Measurements from ENCODE around the gene TBXAS1.
A peak's percentile ranks its signal among the peaks of the same experiment; 100 is the strongest.
"Not testable (repeated sequence)": the region's sequence is repeated elsewhere in the genome, so short reads cannot be mapped to it uniquely, and the experiment has no call there.

Gene TBXAS1

GRCh38 chr7:139827042-139827441 is 2.0 kb upstream of the TBXAS1 start:
- no peak overlapping the region for H3K4me3 ChIP-seq (ENCODE audit: low read depth in 1 of 2, low read length in 2 of 2)
- H3K36me3 ChIP-seq (ENCODE audit: control insufficient read depth in 1 of 2, insufficient read depth in 2 of 2, low read length in 2 of 2), result no peaks in the 10 kb centered on the region
- no peaks in the 10 kb centered on the region for H3K4me1 ChIP-seq (ENCODE audit: control insufficient read depth in 1 of 2, insufficient read depth in 2 of 2, low read length in 2 of 2)
- no peaks in the 10 kb centered on the region for H3K27me3 ChIP-seq (ENCODE audit: low read depth, low read length)
- no peaks in the 10 kb centered on the region for H3K9me3 ChIP-seq (ENCODE audit: control insufficient read depth in 1 of 2, low read length in 2 of 2)
- H3K27ac ChIP-seq (ENCODE audit: low read length), result no peak overlapping the region

GRCh38 chr7:139828446-139828845 is 618 bp upstream of the TBXAS1 start:
- Histone ChIP-seq H3K27me3 (ENCODE audit: low read depth, low read length) (no peaks in the 10 kb centered on the region), H3K4me1 (ENCODE audit: control insufficient read depth in 1 of 2, insufficient read depth in 2 of 2, low read length in 2 of 2) (no peaks in the 10 kb centered on the region), H3K9me3 (ENCODE audit: control insufficient read depth in 1 of 2, low read length in 2 of 2) (no peaks in the 10 kb centered on the region), H3K4me3 (ENCODE audit: low read depth in 1 of 2, low read length in 2 of 2) (no peak overlapping the region), H3K36me3 (ENCODE audit: control insufficient read depth in 1 of 2, insufficient read depth in 2 of 2, low read length in 2 of 2) (no peaks in the 10 kb centered on the region), H3K27ac (ENCODE audit: low read length) (no peak overlapping the region)

GRCh38 chr7:139829775-139830117 is 682 bp downstream of the TBXAS1 start:
- no peaks in the 10 kb centered on the region for H3K36me3 ChIP-seq (ENCODE audit: control insufficient read depth in 1 of 2, insufficient read depth in 2 of 2, low read length in 2 of 2)
- H3K4me1 ChIP-seq (ENCODE audit: control insufficient read depth in 1 of 2, insufficient read depth in 2 of 2, low read length in 2 of 2), result no peaks in the 10 kb centered on the region
- H3K4me3 ChIP-seq (ENCODE audit: low read depth in 1 of 2, low read length in 2 of 2), result peak overlapping the region; percentile 41 to 56
- peaks cover 0 to 2% of the 10 kb centered on the region in 2 donors for H3K9me3 ChIP-seq (ENCODE audit: control insufficient read depth in 1 of 2, low read length in 2 of 2)
- H3K27me3 ChIP-seq (ENCODE audit: low read depth, low read length), result no peaks in the 10 kb centered on the region
- H3K27ac ChIP-seq (ENCODE audit: low read length), result peak overlapping the region; percentile 64

GRCh38 chr7:139830292-139830691 is 1.2 kb downstream of the TBXAS1 start:
- Histone ChIP-seq H3K4me3 (ENCODE audit: low read depth in 1 of 2, low read length in 2 of 2) (peak overlapping the region; percentile 42 to 56), H3K27me3 (ENCODE audit: low read depth, low read length) (no peaks in the 10 kb centered on the region), H3K27ac (ENCODE audit: low read length) (peak overlapping the region; percentile 64), H3K4me1 (ENCODE audit: control insufficient read depth in 1 of 2, insufficient read depth in 2 of 2, low read length in 2 of 2) (no peaks in the 10 kb centered on the region), H3K36me3 (ENCODE audit: control insufficient read depth in 1 of 2, insufficient read depth in 2 of 2, low read length in 2 of 2) (no peaks in the 10 kb centered on the region), H3K9me3 (ENCODE audit: control insufficient read depth in 1 of 2, low read length in 2 of 2) (peaks cover 0 to 2% of the 10 kb centered on the region in 2 donors)

- peak overlapping the region; percentile 42 to 56 for H3K4me3 ChIP-seq (ENCODE audit: low read depth in 1 of 2, low read length in 2 of 2)
- no peaks in the 10 kb centered on the region for H3K4me1 ChIP-seq (ENCODE audit: control insufficient read depth in 1 of 2, insufficient read depth in 2 of 2, low read length in 2 of 2)
- peak overlapping the region; percentile 64 for H3K27ac ChIP-seq (ENCODE audit: low read length)
- no peaks in the 10 kb centered on the region for H3K36me3 ChIP-seq (ENCODE audit: control insufficient read depth in 1 of 2, insufficient read depth in 2 of 2, low read length in 2 of 2)
- H3K27me3 ChIP-seq (ENCODE audit: low read depth, low read length), result no peaks in the 10 kb centered on the region
- H3K9me3 ChIP-seq (ENCODE audit: control insufficient read depth in 1 of 2, low read length in 2 of 2), result peaks cover 0 to 2% of the 10 kb centered on the region in 2 donors
These were observed 1.9 kb downstream of the TBXAS1 start for GRCh38 chr7:139830782-139831501.

- not testable (repeated sequence) for H3K36me3 ChIP-seq (ENCODE audit: control insufficient read depth in 1 of 2, insufficient read depth in 2 of 2, low read length in 2 of 2); H3K4me1 ChIP-seq (ENCODE audit: control insufficient read depth in 1 of 2, insufficient read depth in 2 of 2, low read length in 2 of 2); H3K27me3 ChIP-seq (ENCODE audit: low read depth, low read length); H3K4me3 ChIP-seq (ENCODE audit: low read depth in 1 of 2, low read length in 2 of 2); H3K27ac ChIP-seq (ENCODE audit: low read length); H3K9me3 ChIP-seq (ENCODE audit: control insufficient read depth in 1 of 2, low read length in 2 of 2)
These were observed 6.8 kb downstream of the TBXAS1 start for GRCh38 chr7:139835848-139836247.

GRCh38 chr7:139837291-139837690 is 8.2 kb downstream of the TBXAS1 start:
- H3K27ac ChIP-seq (ENCODE audit: low read length); H3K4me1 ChIP-seq (ENCODE audit: control insufficient read depth in 1 of 2, insufficient read depth in 2 of 2, low read length in 2 of 2); H3K4me3 ChIP-seq (ENCODE audit: low read depth in 1 of 2, low read length in 2 of 2); H3K36me3 ChIP-seq (ENCODE audit: control insufficient read depth in 1 of 2, insufficient read depth in 2 of 2, low read length in 2 of 2); H3K27me3 ChIP-seq (ENCODE audit: low read depth, low read length); H3K9me3 ChIP-seq (ENCODE audit: control insufficient read depth in 1 of 2, low read length in 2 of 2): not testable (repeated sequence)

- H3K27ac ChIP-seq (ENCODE audit: low read length), result no peak overlapping the region
- no peak overlapping the region for H3K4me3 ChIP-seq (ENCODE audit: low read depth in 1 of 2, low read length in 2 of 2)
- no peaks in the 10 kb centered on the region for H3K4me1 ChIP-seq (ENCODE audit: control insufficient read depth in 1 of 2, insufficient read depth in 2 of 2, low read length in 2 of 2)
These were observed 9.2 kb downstream of the TBXAS1 start for GRCh38 chr7:139838276-139838675.

GRCh38 chr7:139838876-139839275 is 9.8 kb downstream of the TBXAS1 start:
- H3K27ac ChIP-seq (ENCODE audit: low read length), result no peak overlapping the region
- H3K4me1 ChIP-seq (ENCODE audit: control insufficient read depth in 1 of 2, insufficient read depth in 2 of 2, low read length in 2 of 2), result no peaks in the 10 kb centered on the region
- peaks cover 0 to 4% of the 10 kb centered on the region in 2 donors for H3K9me3 ChIP-seq (ENCODE audit: control insufficient read depth in 1 of 2, low read length in 2 of 2)
- no peak overlapping the region for H3K4me3 ChIP-seq (ENCODE audit: low read depth in 1 of 2, low read length in 2 of 2)
- H3K36me3 ChIP-seq (ENCODE audit: control insufficient read depth in 1 of 2, insufficient read depth in 2 of 2, low read length in 2 of 2), result no peaks in the 10 kb centered on the region
- H3K27me3 ChIP-seq (ENCODE audit: low read depth, low read length), result no peaks in the 10 kb centered on the region

More at GRCh38 chr7:139838276-139838675, 9.2 kb downstream of the TBXAS1 start:
- Histone ChIP-seq H3K27me3 (ENCODE audit: low read depth, low read length) (no peaks in the 10 kb centered on the region), H3K36me3 (ENCODE audit: control insufficient read depth in 1 of 2, insufficient read depth in 2 of 2, low read length in 2 of 2) (no peaks in the 10 kb centered on the region), H3K9me3 (ENCODE audit: control insufficient read depth in 1 of 2, low read length in 2 of 2) (peaks cover 0 to 6% of the 10 kb centered on the region in 2 donors)

- H3K36me3 ChIP-seq (ENCODE audit: control insufficient read depth in 1 of 2, insufficient read depth in 2 of 2, low read length in 2 of 2), result no peaks in the 10 kb centered on the region
- H3K27ac ChIP-seq (ENCODE audit: low read length), result no peak overlapping the region
- no peaks in the 10 kb centered on the region for H3K27me3 ChIP-seq (ENCODE audit: low read depth, low read length)
- H3K9me3 ChIP-seq (ENCODE audit: control insufficient read depth in 1 of 2, low read length in 2 of 2), result peaks cover 0 to 4% of the 10 kb centered on the region in 2 donors
- H3K4me3 ChIP-seq (ENCODE audit: low read depth in 1 of 2, low read length in 2 of 2), result no peak overlapping the region
- no peaks in the 10 kb centered on the region for H3K4me1 ChIP-seq (ENCODE audit: control insufficient read depth in 1 of 2, insufficient read depth in 2 of 2, low read length in 2 of 2)
These were observed 11.7 kb downstream of the TBXAS1 start for GRCh38 chr7:139840776-139841175.

GRCh38 chr7:139842401-139843210 is 13.5 kb downstream of the TBXAS1 start:
- H3K27ac ChIP-seq (ENCODE audit: low read length), result no peak overlapping the region
- H3K4me3 ChIP-seq (ENCODE audit: low read depth in 1 of 2, low read length in 2 of 2), result no peak overlapping the region
- H3K36me3 ChIP-seq (ENCODE audit: control insufficient read depth in 1 of 2, insufficient read depth in 2 of 2, low read length in 2 of 2), result no peaks in the 10 kb centered on the region
- no peaks in the 10 kb centered on the region for H3K27me3 ChIP-seq (ENCODE audit: low read depth, low read length)
- H3K4me1 ChIP-seq (ENCODE audit: control insufficient read depth in 1 of 2, insufficient read depth in 2 of 2, low read length in 2 of 2), result no peaks in the 10 kb centered on the region
- H3K9me3 ChIP-seq (ENCODE audit: control insufficient read depth in 1 of 2, low read length in 2 of 2), result peaks cover 0 to 2% of the 10 kb centered on the region in 2 donors
